ENCODE data around the gene TMEM233.
A peak's percentile ranks its signal among the peaks of the same experiment; 100 is the strongest.

The TMEM233 gene

GRCh38 chr12:119667577-119668323 lies 74.2 kb downstream of the TMEM233 start, which contains the start of gene PRKAB1:
PRKAB1 (plus strand) TSS chr12:119668133; CDS start chr12:119668245, 112 bp downstream.
- peak; percentile 89 for TF ChIP-seq CTCF (IDR thresholded peaks at IDR 0.05; ENCODE audit: extremely low read depth, missing control alignments)
- DNase-seq (ENCODE audit: low spot score), result peak; percentile 96

- DNase-seq (ENCODE audit: low spot score), result no peak
These were observed 74.8 kb downstream of the TMEM233 start for GRCh38 chr12:119668324-119668841.

GRCh38 chr12:119669744-119670472 lies 76.3 kb downstream of the TMEM233 start:
- no peak for DNase-seq (ENCODE audit: low spot score)
- TF ChIP-seq CTCF (IDR thresholded peaks at IDR 0.05; ENCODE audit: extremely low read depth, missing control alignments), result no peak

More at GRCh38 chr12:119668324-119668841, 74.8 kb downstream of the TMEM233 start:
- TF ChIP-seq CTCF (IDR thresholded peaks at IDR 0.05; ENCODE audit: extremely low read depth, missing control alignments), result no peak

GRCh38 chr12:119671070-119671469 lies 77.5 kb downstream of the TMEM233 start:
- no peak for DNase-seq (ENCODE audit: low spot score)
- TF ChIP-seq CTCF (IDR thresholded peaks at IDR 0.05; ENCODE audit: extremely low read depth, missing control alignments), result no peak

- TF ChIP-seq CTCF (IDR thresholded peaks at IDR 0.05; ENCODE audit: extremely low read depth, missing control alignments), result no peak
- no peak for DNase-seq (ENCODE audit: low spot score)
These were observed 78.6 kb downstream of the TMEM233 start for GRCh38 chr12:119672194-119672593.

GRCh38 chr12:119673634-119674033 lies 80.1 kb downstream of the TMEM233 start:
- TF ChIP-seq CTCF (IDR thresholded peaks at IDR 0.05; ENCODE audit: extremely low read depth, missing control alignments), result no peak
- DNase-seq (ENCODE audit: low spot score), result no peak

- no peak for TF ChIP-seq CTCF (IDR thresholded peaks at IDR 0.05; ENCODE audit: extremely low read depth, missing control alignments)
- no peak for DNase-seq (ENCODE audit: low spot score)
These were observed 81.0 kb downstream of the TMEM233 start for GRCh38 chr12:119674560-119674959.

Measured in GM20000 (cell line).